Tibial nerve (tissue), 4 donors: ENCODE measurements around the gene ANAPC10. TPM values are rescaled to one million over a fixed set of nuclear protein-coding genes. Genes with fewer than 3 reads are reported as not detected.

ENCODE experiments used
- DNase-seq, 2 donors: peaks; one replicate each; pipeline ENCODE4 v3.0.0-alpha.2; 2019; ENCODE audit warnings: low spot score in 2 of 2
- H3K27ac ChIP-seq, 4 donors: fragments of 200-600 bp; sonication (generic) in 3 of 4; one replicate each; pipeline ENCODE4 v1.5.1; 2017 to 2019; ENCODE audit warnings: mild to moderate bottlenecking in 1 of 4
- H3K27me3 ChIP-seq, 2 donors: fragments of 200-600 bp; sonication (generic) in 1 of 2; one replicate each; pipeline versions ENCODE4 v1.5.1 to v1.6.0; 2017 to 2019
- H3K36me3 ChIP-seq, 3 donors: fragments of 200-600 bp; sonication (generic); one replicate each; pipeline ENCODE4 v1.5.1; 2018 to 2019
- H3K4me1 ChIP-seq, 4 donors: fragments of 200-600 bp; sonication (generic) in 3 of 4; one replicate each; pipeline ENCODE4 v1.5.1; 2017 to 2019
- H3K4me3 ChIP-seq, 4 donors: fragments of 200-600 bp; sonication (generic) in 3 of 4; one replicate each; pipeline ENCODE4 v1.5.1; 2017 to 2019; ENCODE audit warnings: mild to moderate bottlenecking in 1 of 4, moderate library complexity in 1 of 4
- H3K9me3 ChIP-seq, 4 donors: fragments of 200-600 bp; sonication (generic) in 3 of 4; one replicate each; pipeline ENCODE4 v1.5.1; 2017 to 2019
- EP300 ChIP-seq, 2 donors: sonication (generic); formaldehyde crosslinking; IDR thresholded peaks; one replicate each; pipeline ENCODE4 v1.6.1; 2017; ENCODE audit warnings: antibody characterized with exemption in 2 of 2, mild to moderate bottlenecking in 1 of 2
- POLR2A ChIP-seq, 2 donors: fragments of 450-650 bp; IDR thresholded peaks; one replicate each; pipeline ENCODE4 v1.6.1; 2017; ENCODE audit warnings: antibody characterized with exemption in 2 of 2, mild to moderate bottlenecking in 2 of 2, moderate library complexity in 2 of 2
- WGBS, 2 donors: methylation state at CpG; one replicate each; pipeline ENCODE4 v1.1.5; 2018; 5-methylcytosine and 5-hydroxymethylcytosine counted together
- total RNA-seq, 4 donors: library from RNA; depleted of rRNA; stranded (reverse); fragments of >200 nt; gene quantifications; one replicate each; pipeline ENCODE4 v1.1.0, GENCODE V29; 2016
- TF ChIP-seq, protein P1 (sequence below), 5 experiments: fragments of 200-600 bp in 3 of 5; fragments of 450-650 bp in 2 of 5; sonication (generic) in 3 of 5; IDR thresholded peaks; one replicate each; pipeline ENCODE4 v1.5.1; 2016 to 2019; ENCODE audit warnings: antibody characterized with exemption in 5 of 5, mild to moderate bottlenecking in 3 of 5, moderate library complexity in 2 of 5

ANAPC10 gene
- total RNA-seq, 4 donors from 2014 or later: 15.7 to 44.2 (median 21.9) TPM

DNA sequence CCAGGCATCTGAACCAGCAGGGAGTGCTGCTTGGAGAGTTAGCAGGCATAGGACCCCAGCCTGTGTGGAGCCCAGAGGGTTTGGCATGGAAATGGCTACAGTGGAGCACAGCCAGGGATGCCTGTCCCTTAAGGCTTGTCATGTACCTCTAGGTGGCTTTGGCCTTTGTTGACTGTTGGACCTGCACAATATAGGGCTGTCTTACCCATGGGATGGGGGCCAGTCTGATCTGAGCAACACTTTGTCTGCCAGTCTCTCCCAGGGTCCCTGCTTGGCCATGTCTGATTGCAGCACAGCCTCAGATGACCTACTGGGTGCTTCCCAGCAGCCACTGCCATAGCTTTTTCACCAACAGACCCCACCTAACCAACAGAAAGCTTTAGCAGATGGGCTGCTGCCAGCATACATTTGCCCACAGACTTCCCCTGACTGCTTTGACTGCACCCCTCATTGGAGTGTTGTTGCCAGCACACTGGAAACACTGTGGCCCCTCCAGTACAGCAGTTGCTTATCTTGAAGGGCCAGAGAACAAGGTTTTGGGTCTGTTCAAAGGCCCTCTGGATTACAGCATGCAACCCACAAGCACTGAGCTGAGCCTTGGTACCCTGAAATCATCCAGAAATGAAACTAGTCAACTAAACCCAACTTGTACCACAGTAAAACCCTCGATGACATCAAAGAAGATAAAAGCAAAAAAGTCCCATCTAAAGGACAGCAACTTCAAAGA, 22.1 kb downstream of the ANAPC10 start:
- TF ChIP-seq, protein P1, sequence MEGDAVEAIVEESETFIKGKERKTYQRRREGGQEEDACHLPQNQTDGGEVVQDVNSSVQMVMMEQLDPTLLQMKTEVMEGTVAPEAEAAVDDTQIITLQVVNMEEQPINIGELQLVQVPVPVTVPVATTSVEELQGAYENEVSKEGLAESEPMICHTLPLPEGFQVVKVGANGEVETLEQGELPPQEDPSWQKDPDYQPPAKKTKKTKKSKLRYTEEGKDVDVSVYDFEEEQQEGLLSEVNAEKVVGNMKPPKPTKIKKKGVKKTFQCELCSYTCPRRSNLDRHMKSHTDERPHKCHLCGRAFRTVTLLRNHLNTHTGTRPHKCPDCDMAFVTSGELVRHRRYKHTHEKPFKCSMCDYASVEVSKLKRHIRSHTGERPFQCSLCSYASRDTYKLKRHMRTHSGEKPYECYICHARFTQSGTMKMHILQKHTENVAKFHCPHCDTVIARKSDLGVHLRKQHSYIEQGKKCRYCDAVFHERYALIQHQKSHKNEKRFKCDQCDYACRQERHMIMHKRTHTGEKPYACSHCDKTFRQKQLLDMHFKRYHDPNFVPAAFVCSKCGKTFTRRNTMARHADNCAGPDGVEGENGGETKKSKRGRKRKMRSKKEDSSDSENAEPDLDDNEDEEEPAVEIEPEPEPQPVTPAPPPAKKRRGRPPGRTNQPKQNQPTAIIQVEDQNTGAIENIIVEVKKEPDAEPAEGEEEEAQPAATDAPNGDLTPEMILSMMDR (IDR thresholded peaks at IDR 0.05): no peak
- no peak for TF ChIP-seq POLR2A (IDR thresholded peaks at IDR 0.05)
- no peak for TF ChIP-seq EP300 (IDR thresholded peaks at IDR 0.05)
- Histone ChIP-seq H3K27me3 (no peaks in the 10 kb centered on the region), H3K4me1 (no peaks in the 10 kb centered on the region), H3K4me3 (no peak overlapping the region), H3K27ac (no peak overlapping the region), H3K9me3 (peaks cover 0 to 8% (median 2%) of the 10 kb centered on the region in 4 donors), H3K36me3 (peaks cover 0 to 54% (median 0%) of the 10 kb centered on the region in 3 donors)
- 88 to 100% methylated on average over 1 of the region's 1 CpG for WGBS, 2 donors
- no peak for DNase-seq

DNA sequence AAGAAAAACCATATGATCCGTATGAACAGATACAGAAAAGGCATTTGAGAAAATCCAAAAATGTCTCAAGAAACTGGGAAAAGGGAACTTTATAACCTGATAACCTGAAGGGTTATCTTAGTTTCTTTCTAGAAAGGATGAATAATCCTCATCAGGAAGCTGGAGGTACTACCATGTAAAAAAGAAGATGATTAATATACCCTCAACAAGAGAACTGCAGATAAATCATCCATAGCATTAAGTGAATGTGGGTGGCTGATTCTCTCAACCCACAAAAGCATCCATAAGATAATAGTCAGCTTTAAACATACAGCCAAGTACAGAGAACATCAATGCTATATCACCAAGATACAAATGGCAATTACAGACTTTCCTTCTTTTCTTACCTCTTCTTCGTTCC, 26.4 kb downstream of the ANAPC10 start:
- Histone ChIP-seq H3K4me3 (no peak overlapping the region), H3K27me3 (no peaks in the 10 kb centered on the region), H3K27ac (no peak overlapping the region), H3K36me3 (peaks cover 0 to 15% (median 0%) of the 10 kb centered on the region in 3 donors), H3K9me3 (no peaks in the 10 kb centered on the region), H3K4me1 (peaks cover 0 to 1% (median 0%) of the 10 kb centered on the region in 4 donors)
- no peak for DNase-seq
- TF ChIP-seq, protein P1 (IDR thresholded peaks at IDR 0.05): no peak
- 93 to 99% methylated on average over 2 of the region's 2 CpGs for WGBS, 2 donors

DNA sequence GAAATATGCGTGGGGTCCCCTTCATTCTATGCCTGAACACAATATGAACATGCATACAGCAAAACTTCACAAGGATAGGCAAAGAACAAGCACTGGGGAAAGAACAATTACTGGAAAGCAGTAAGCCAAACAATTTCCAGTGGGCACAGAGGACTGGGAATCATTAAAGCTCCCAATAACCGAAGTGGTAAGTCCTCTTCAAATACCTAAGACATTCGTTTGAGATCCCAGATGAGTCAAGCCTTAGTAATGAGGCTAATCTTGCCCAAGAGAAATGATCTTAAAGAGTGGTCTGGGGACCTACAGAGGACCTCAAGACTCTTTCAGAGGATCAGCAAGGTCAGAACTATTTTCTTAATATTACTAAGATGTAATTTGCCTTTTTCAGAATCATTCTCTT, 28.6 kb downstream of the ANAPC10 start:
- TF ChIP-seq EP300 (IDR thresholded peaks at IDR 0.05) (no peak), POLR2A (IDR thresholded peaks at IDR 0.05) (no peak)
- TF ChIP-seq, protein P1 (IDR thresholded peaks at IDR 0.05): no peak
- Histone ChIP-seq H3K27ac (no peak overlapping the region), H3K4me1 (peaks cover 0 to 20% (median 6%) of the 10 kb centered on the region in 4 donors), H3K9me3 (no peaks in the 10 kb centered on the region), H3K36me3 (peaks cover 0 to 4% (median 0%) of the 10 kb centered on the region in 3 donors), H3K27me3 (no peaks in the 10 kb centered on the region), H3K4me3 (no peak overlapping the region)
- WGBS, 2 donors: 74 to 81% methylated on average over 3 of the region's 3 CpGs
- no peak for DNase-seq

DNA sequence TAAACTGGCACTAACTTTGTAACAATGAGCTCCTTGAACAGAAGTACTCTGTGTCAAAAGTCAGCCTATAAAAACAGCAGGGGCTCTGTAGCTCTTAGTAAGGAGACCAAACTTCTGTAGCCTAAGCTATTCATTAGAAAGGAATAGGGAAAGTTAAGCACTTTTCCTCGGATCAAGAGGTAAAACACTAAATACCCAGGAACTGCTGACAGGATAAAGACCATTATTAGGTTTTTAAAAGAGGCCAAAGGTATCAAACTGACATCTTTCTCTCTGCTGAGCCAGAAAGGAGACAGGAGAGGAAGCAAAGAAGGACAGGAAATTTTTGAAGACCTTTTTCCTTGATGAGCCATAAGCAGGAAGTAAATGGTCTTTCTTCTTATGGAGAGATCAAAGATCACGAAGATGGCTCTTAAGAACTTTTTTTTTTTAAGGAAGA, 31.9 kb downstream of the ANAPC10 start:
- peaks cover 0 to 24% (median 6%) of the 10 kb centered on the region in 4 donors for H3K4me1 ChIP-seq
- no peak for DNase-seq
- H3K4me3 ChIP-seq: no peak overlapping the region
- H3K36me3 ChIP-seq: peaks cover 0 to 12% (median 0%) of the 10 kb centered on the region in 3 donors
- TF ChIP-seq POLR2A (IDR thresholded peaks at IDR 0.05) (no peak), EP300 (IDR thresholded peaks at IDR 0.05) (no peak)
- TF ChIP-seq, protein P1 (IDR thresholded peaks at IDR 0.05): no peak
- H3K27me3 ChIP-seq: no peaks in the 10 kb centered on the region
- WGBS, 2 donors: 37 to 39% methylated on average over 2 of the region's 2 CpGs
- H3K27ac ChIP-seq: peak overlapping the region in 2 of 4 donors; percentile 8 to 61
- H3K9me3 ChIP-seq: no peaks in the 10 kb centered on the region

DNA sequence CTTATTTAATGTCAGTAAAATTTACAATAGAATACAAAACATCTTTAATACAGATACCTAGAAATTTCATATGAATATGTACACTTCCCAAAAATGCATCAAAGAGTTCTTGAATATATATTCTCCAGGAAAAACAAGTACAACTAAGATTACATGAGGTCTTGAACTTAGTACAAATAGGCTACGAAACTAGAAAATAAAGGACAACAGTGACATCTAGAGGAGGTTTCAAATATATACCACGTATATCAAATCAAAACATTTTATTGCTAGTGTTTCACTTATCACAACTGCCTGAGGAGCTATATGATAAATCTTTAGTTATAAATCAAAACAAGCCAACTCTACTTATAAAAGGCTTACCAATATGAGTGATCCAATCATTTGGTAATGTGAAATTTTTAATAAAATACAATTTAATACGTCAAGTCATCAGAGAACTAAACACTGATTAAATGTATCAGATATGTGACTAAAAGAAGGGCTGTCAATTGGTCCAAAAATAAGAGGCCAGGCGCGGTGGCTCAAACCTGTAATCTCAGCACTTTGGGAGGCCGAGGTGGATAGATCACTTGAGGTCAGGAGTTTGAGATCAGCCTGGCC, 36.6 kb downstream of the ANAPC10 start:
- H3K4me1 ChIP-seq: peaks cover 0 to 36% (median 6%) of the 10 kb centered on the region in 4 donors
- no peak overlapping the region for H3K4me3 ChIP-seq
- H3K27ac ChIP-seq: no peak overlapping the region
- H3K36me3 ChIP-seq: peaks cover 0 to 8% (median 0%) of the 10 kb centered on the region in 3 donors
- H3K27me3 ChIP-seq: no peaks in the 10 kb centered on the region
- TF ChIP-seq POLR2A (IDR thresholded peaks at IDR 0.05): no peak
- TF ChIP-seq, protein P1 (IDR thresholded peaks at IDR 0.05): peak; percentile 10 to 62 (median 46)
- 59 to 61% methylated on average over 6 of the region's 6 CpGs for WGBS, 2 donors
- H3K9me3 ChIP-seq: no peaks in the 10 kb centered on the region
- DNase-seq: no peak
